ENCODE data around the gene WT1. TPM values are rescaled to one million over a fixed set of nuclear protein-coding genes. Genes with fewer than 3 reads are reported as not detected.

The WT1 gene
- total RNA-seq, 1 donor from 2014 or later = not detected

GRCh38 chr11:32438346-32438865 lies 3.1 kb upstream of the WT1 start:
- no peak for DNase-seq

- DNase-seq = no peak
These were observed 2.4 kb upstream of the WT1 start for GRCh38 chr11:32437495-32438345.

- no peak for DNase-seq
These were observed 1.6 kb upstream of the WT1 start for GRCh38 chr11:32436751-32437494.

- DNase-seq = no peak
These were observed 807 bp upstream of the WT1 start for GRCh38 chr11:32435942-32436750.

GRCh38 chr11:32435152-32435480 lies 223 bp downstream of the WT1 start:
- no peak for DNase-seq

- DNase-seq = no peak
These were observed 785 bp downstream of the WT1 start for GRCh38 chr11:32434356-32435151.

- no peak for DNase-seq
These were observed 1.4 kb downstream of the WT1 start for GRCh38 chr11:32433914-32434355.

- no peak for DNase-seq
These were observed 2.0 kb downstream of the WT1 start for GRCh38 chr11:32433101-32433913.

GRCh38 chr11:32432565-32432964 lies 2.8 kb downstream of the WT1 start:
- no peak for DNase-seq

GRCh38 chr11:32430568-32431381 lies 4.6 kb downstream of the WT1 start:
- no peak for DNase-seq

- no peak for DNase-seq
These were observed 5.9 kb downstream of the WT1 start for GRCh38 chr11:32429477-32429876.

- DNase-seq = no peak
These were observed 6.6 kb downstream of the WT1 start for GRCh38 chr11:32428665-32429303.

- no peak for DNase-seq
These were observed 7.2 kb downstream of the WT1 start for GRCh38 chr11:32427935-32428664.

GRCh38 chr11:32427616-32427934 lies 7.8 kb downstream of the WT1 start:
- no peak for DNase-seq

GRCh38 chr11:32426819-32427615 lies 8.3 kb downstream of the WT1 start:
- DNase-seq = no peak

- no peak for DNase-seq
These were observed 9.1 kb downstream of the WT1 start for GRCh38 chr11:32426192-32426591.

- DNase-seq = no peak
These were observed 9.6 kb downstream of the WT1 start for GRCh38 chr11:32425761-32426160.

- DNase-seq = no peak
These were observed 12.8 kb downstream of the WT1 start for GRCh38 chr11:32422545-32422944.

Data from skin of body (tissue), 2 donors.